HG02840 (cell line): Measurements from ENCODE around the gene ACTR1B.
A peak's percentile ranks its signal among the peaks of the same experiment; 100 is the strongest.
"Not testable (repeated sequence)": the region's sequence is repeated elsewhere in the genome, so short reads cannot be mapped to it uniquely, and the experiment has no call there.

Experiments
- ATAC-seq: cut with Tn5 transposase; IDR thresholded peaks from one replicate; pipeline ENCODE4 v1.9.1; 2021; ENCODE audit warnings: mild to moderate bottlenecking, moderate library complexity, moderate number of reproducible peaks; ENCODE audit not compliant: unreplicated experiment, low FRiP score

Gene ACTR1B

DNA sequence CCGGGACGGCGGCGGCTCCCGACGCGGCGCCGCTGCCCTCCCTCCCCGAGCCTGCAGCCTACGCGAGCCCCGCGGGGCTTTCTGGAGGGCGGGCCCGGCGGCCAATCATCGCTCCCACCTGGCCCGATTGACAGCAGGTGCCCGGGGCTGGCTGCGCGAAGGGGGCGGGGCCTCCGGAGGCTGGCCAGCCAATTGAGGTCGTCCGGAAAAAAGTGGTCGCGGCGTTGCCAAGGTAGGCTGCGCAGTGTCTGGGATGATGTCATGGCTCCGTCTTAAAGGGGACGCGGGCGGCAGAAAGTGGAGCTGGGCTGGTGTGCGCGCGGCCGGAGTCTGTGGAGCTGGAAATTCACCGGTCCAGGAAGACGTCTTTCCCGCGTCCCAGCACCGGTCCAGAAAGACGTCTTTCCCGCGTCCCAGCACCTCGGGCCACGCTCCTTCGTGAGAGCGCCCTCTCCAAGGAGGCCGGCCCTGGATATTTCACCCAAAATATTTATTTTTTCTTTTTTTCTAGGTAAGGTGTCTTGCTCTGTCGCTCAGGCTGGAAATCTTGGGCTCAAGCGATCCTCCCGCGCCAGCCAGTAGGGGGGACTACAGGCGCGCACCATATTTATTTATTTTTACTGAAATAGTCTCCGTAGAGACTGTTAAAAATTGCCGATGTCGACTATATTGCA is at the start of gene ACTR1B:
Gene ACTR1B, minus strand, starts transcription at position 83 of the 674 bp plus-strand sequence. CDS start 154 bp downstream, outside the sequence.
- peak; percentile 85 for ATAC-seq

GRCh38 chr2:97712693-97713295 is 49.0 kb upstream of the ACTR1B start:
- no peak for ATAC-seq

DNA sequence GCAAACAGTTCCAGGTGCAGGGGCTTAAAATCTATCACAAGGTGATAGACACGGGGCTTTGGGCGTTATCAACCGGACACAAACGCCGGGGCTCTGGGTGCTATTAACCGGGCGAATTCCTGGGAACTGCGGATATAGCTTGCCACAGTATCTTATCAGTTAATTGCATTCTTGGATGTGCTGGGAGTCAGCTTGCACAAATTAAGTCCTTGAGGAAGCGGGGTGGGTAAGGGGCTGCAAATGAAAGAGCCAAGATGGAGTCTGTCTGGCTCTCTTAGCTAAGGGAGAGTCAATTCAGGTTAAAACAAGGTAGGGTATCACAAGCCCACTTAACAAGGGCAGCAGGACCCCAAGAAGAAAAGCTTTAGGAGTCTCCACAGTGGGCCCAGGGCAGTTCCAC is 48.3 kb upstream of the ACTR1B start:
- ATAC-seq: not testable (repeated sequence)

- ATAC-seq: no peak
Observed at GRCh38 chr2:97711394-97711711, 47.5 kb upstream of the ACTR1B start.

DNA sequence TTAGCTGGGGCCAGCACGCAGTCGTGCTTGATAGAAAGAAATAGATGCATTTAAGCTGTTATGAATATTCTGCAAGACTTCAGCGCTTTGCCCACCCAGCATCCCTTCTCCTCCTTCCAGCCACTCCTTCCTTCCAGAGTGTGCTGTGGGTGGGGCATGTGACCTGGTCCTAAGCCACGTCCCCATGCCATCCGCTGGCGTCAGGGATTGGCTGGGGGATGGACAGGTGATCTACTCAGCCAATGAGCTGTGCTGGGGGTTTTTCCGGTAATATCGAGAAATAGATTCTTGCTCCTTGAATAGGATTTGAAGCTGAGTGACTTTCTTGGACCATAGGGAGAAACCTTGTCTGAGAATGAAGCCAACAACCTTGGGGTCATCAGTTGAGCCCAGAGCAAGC is 44.8 kb upstream of the ACTR1B start:
- no peak for ATAC-seq

DNA sequence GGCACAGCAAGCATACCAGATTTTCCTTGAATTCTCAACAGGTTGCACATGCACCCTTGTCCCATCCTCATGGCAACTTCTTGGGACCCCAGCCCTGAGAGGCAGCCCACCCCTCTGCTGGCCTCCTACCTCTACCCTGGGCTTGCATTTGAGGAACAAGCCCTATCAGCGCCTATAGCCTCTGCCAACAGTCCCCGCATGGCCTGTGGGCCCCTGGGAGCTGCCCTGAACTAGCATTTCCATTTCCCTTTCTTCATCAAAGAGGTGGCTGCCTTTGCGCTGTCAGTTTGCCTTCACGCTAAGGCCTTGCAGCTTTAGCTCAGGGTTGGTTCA is 44.2 kb upstream of the ACTR1B start:
- no peak for ATAC-seq

DNA sequence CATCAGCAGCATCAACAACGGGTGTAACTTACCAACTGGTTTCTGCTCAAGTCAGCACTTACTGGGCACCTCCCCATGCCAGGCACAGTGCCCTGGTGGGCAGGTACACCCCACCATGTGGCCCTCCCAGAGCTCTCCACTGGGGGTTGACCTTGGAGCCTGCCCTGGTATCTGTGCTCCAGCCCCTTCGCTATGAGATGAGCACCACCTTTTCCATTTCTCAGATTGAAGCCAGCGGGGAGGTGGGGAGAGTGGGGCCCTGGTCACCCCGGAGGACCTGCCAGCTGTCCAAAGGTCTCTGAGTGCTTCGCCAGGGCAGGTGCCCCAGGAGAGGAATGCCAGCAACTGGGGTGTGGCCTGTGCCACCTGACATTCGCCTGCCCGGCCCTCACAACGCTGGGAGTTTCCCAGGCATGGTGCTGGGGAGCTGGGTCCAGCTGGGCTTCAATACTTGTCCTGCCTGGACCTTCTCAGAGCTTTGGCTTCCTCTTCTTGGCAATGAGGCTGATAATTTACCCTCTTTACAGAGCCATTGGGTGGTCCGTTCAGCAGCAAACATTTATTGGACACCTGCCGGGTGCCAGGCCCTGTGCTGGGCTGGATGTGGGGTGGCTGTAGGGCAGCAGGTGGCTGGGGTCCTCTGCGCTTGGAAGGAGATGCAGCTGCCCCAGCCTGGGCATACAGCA is 43.7 kb upstream of the ACTR1B start:
- no peak for ATAC-seq

DNA sequence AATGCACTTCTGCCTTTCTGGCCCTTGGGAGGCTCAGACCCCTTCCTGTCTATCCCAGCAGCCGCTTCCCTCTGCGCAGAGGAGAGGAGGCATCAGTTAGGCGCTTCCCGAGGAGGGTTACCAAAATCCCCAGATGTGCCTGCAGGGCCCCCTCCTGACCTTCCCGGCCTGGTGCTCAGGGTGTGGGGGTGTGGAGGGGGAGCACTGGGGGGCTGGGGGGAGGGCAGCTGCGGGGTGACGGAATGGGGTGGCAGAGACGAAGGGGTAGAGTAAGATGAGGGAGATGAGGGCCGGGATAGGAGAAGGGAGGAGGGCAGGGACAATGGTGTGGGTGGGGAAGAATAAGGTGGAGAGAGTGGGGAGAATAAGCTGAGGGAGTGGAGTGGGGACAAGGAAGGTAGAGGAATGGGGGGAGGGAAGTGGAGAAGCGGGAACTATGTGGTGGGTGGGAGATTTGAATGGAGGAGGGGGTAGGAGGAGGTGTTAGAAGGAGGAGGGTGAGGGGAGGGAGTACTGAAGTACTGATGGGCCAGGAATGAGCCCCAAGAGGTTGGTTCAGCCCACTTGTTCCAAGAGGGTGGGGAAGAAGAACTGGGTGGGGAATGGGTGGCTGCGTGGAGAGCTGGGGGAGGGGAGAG is 43.0 kb upstream of the ACTR1B start:
- no peak for ATAC-seq

DNA sequence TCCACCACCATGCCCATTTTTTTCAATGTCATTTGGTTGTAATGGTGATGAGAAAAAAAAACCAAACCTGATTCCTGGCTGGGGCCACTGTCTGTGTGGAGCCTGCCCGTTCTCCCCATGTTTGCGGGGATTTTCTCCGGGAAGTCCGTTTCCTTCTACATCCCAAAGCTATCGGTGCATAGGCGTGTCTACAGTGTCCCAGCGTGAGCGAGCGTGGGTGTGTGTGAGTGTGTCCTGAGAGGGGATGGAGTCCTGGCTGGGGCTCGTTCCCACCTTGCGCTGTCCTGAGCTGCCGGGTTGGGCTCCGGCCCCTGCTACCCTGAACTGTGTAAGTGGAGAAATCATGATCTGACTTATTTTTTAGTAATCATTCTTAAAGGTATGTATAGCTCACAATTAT is 42.3 kb upstream of the ACTR1B start:
- ATAC-seq: no peak

DNA sequence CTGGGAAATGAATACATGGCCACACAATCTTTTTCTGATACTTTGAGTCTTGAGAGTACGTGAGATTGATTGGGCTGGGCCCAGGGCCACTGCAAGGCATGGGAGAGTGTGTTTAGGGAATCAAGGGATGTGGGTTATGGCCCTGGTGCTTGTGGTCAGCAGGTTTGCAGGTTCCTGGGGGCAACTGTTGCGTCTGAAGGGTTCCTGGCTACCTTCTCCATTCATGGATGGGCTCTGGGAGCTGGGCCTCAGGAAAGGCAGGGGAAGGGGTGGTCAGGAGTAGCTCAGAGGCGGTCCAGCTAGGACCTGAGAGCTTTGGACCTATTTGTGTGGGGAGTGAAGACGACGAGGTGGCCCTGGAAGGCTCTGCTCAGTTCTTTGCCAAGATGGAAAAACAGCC is 41.1 kb upstream of the ACTR1B start:
- no peak for ATAC-seq

DNA sequence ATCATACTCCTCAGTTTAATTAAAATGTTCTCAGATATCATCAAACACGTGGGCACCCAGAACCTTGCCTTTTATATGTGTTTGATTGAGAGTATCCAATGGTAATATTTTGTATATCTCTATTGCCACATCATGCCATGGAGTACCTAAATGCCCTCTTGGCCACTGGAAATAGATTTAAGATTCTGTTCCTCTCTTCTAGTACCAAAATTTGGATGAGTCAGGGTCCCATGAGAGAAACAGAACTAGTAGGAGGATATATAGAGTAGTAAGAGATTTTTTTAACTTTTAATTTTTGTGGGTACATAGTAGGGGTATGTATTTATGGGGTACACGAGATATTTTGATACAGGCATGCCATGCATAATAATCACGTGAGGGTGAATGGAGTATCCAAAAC is 39.9 kb upstream of the ACTR1B start:
- ATAC-seq: no peak

DNA sequence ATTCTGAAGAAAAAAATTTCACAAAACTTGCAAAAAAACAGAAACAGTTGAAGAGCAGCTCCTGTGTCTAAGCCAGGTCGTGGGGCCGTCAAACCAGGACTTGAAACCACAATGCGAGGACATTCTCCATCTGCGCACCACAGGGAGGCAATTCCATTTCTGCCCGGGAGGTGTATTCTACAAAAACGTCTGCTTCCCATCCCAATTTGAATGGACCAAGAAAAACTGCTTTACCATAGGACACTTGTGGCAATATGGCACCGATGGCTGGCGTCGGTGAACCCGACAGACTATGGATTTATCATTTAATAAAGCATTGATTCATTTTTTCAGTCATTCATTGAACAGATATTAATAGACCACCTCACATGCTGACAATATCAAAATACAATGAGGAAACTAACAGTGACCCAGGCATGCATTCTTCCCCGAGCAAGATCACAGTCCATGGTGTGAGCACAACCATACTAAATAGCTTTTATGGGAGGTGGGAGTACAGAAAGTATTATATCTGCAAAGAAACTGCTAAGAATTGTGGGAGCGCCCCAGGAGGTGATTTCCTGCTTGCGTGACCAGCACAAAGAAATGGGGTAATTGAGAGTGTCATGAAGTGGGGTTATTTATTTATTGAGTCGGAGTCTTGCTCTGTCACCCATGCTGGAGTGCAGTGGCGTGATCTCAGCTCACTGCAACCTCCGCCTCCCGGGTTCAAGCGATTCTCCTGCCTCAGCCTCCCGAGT is 39.1 kb upstream of the ACTR1B start:
- ATAC-seq: no peak

GRCh38 chr2:97701851-97702465 is 38.1 kb upstream of the ACTR1B start:
- no peak for ATAC-seq

DNA sequence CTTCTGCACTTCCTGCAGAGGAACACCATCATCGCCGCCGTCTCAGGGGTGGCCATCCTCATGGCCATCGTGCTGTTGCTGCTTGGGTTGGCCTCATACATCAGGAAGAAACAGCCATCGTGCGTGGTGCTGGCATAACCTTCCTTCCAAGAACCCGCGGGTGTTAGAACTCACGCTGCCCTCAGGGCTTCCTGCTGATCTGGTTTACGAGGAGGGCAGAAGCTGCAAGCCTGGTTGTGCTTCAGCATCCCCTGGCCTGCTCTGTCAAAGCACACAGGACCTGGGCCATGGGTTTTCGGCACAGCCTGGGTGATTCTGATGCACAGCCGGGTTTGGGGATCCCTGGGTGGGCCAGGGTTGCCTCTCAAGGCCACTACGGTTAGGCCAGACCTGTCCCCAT is 37.3 kb upstream of the ACTR1B start:
- ATAC-seq: no peak

DNA sequence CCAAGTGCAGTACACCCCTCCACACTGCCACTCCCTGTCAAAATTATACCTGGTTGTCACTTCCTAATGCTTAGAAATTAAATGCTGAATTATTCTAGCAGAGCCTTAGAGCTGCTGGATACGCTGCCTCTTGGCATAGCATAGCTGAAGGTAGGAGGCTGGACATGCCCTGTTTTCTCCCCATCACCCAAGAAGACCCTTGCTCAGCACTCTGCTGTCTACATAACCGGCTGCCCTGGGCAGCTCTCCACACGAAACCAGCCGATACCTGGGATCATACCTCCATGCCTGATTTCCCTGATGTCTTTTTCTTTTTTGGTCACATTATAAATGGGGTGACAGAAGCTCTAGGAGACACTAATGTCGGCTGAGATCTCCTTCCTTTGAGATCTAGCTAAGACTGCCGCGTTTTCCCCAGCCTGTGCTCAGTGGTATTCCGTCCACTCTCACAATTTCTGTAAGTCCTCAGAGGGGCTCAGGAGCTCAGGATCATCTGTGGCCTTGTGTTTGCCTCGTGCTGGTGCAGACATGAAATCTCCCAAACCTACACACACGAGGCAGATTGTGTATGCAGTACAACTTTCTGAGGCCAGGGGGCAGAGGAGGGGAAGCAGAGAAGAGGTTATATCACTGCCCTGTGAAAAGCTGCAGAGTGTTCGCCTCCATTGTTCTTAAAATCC is 36.1 kb upstream of the ACTR1B start:
- no peak for ATAC-seq

DNA sequence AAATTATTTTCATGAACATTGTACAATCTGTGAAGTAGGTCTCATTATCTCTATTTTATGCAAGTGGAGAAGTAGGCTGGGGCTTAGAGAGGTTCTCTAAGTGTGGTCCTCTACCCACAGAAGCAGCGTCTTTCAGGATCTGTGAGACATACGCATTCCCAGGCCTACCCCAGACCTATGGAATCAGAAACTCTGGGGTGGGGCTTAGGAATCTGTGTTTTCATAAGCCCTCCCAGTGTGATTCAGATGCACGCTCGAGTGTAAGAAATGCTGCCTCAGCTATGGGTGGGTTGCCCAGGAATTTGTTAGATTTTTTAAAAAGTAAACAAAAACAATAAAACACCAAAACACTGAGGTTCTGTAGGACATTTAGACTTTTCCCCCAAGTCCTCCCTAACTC is 34.7 kb upstream of the ACTR1B start:
- no peak for ATAC-seq

GRCh38 chr2:97697252-97698235 is 33.7 kb upstream of the ACTR1B start:
- peak; percentile 63 for ATAC-seq

GRCh38 chr2:97695744-97696143 is 31.9 kb upstream of the ACTR1B start:
- no peak for ATAC-seq

DNA sequence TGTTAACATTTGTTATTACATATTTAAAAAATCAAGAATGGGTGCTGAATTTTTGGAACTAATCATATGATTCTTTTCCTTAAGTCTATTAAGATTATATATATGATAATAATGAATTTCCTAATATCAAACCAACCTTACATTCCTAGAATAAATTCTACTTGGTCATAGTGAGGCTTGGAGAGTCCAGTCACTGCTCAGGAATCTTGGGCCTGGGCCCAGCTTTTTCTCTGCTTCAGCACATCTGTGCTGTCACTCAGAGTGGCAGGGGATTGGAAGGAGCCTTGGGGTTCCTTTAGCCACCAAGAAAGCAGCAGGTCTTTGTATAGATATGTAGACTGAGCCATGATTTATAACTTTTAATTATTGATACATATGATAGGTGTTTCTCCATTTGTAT is 29.6 kb upstream of the ACTR1B start:
- ATAC-seq: no peak
